Thoracic aorta (tissue), 2 donors: Measurements from ENCODE around the gene LGALS12. TPM values are rescaled to one million over a fixed set of nuclear protein-coding genes. Genes with fewer than 3 reads are reported as not detected.

Experiments used
- ATAC-seq: fragments of 150-250 bp; one replicate; pipeline ENCODE4 v1.8.0; 2017; ENCODE audit warnings: low read depth; ENCODE audit not compliant: insufficient number of reproducible peaks, low FRiP score
- DNase-seq: peaks from one replicate; pipeline ENCODE4 v3.0.0-alpha.2; 2020; ENCODE audit warnings: low spot score
- H3K27ac ChIP-seq, 2 donors: fragments of 200-600 bp; sonication (generic); 1 replicate in 1 of 2; 2 replicates in 1 of 2; pipeline ENCODE4 v1.5.1; 2016; ENCODE audit warnings: mild to moderate bottlenecking in 2 of 2, moderate library complexity in 2 of 2
- H3K27me3 ChIP-seq: fragments of 200-600 bp; sonication (generic); replicated peaks from 2 replicates; pipeline ENCODE4 v1.6.0; 2016; ENCODE audit warnings: mild to moderate bottlenecking; ENCODE audit not compliant: insufficient read depth
- H3K36me3 ChIP-seq: fragments of 200-600 bp; sonication (generic); one replicate; pipeline ENCODE4 v1.5.1; 2016
- H3K4me1 ChIP-seq, 2 donors: fragments of 200-600 bp; sonication (generic); 1 replicate in 1 of 2; 2 replicates in 1 of 2; pipeline versions ENCODE4 v1.5.1 to v1.6.0; 2016; ENCODE audit warnings: low read depth in 2 of 2, mild to moderate bottlenecking in 1 of 2; ENCODE audit not compliant: control insufficient read depth in 1 of 2
- H3K4me3 ChIP-seq: fragments of 200-600 bp; sonication (generic); 2 replicates; pipeline ENCODE4 v1.5.1; 2016; ENCODE audit warnings: mild to moderate bottlenecking
- H3K9me3 ChIP-seq: fragments of 200-600 bp; sonication (generic); 2 replicates; pipeline ENCODE4 v1.5.1; 2016
- total RNA-seq, 2 donors: library from RNA; depleted of rRNA; stranded (reverse); fragments of >200 nt; gene quantifications; one replicate each; pipeline versions ENCODE4 v1.1.0 to v1.2.3, GENCODE V29; 2016
- TF ChIP-seq, protein P1 (sequence below): fragments of 200-600 bp; sonication (generic); IDR thresholded peaks from one replicate; pipeline ENCODE4 v1.5.1; 2019; ENCODE audit warnings: antibody characterized with exemption

LGALS12 gene
- total RNA-seq, 2 donors from 2014 or later, result 0.54 TPM; not detected in 1

DNA sequence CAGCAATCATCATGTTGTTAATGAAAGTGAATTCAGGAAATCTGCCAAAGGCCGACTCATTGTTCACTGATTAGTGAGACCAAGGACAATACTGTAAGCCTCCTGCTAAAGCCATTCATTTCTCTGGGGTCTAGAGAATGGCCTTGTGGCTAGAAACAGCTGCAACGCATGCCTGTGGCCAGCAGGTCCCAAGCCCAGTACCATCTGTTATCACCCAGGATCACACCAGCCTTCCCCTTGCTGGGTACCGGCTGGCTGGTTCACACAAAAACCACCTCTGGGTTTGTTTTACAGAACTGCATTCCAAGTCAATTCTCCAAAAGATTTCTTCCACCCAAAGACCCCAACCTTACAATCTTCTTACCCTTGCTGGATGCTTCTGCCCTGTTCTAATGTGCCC, 16.0 kb upstream of the LGALS12 start:
- H3K4me1 ChIP-seq, result peaks cover 6 to 13% of the 10 kb centered on the region in 2 donors
- no peak overlapping the region for H3K4me3 ChIP-seq
- H3K36me3 ChIP-seq, result no peaks in the 10 kb centered on the region
- TF ChIP-seq, protein P1, sequence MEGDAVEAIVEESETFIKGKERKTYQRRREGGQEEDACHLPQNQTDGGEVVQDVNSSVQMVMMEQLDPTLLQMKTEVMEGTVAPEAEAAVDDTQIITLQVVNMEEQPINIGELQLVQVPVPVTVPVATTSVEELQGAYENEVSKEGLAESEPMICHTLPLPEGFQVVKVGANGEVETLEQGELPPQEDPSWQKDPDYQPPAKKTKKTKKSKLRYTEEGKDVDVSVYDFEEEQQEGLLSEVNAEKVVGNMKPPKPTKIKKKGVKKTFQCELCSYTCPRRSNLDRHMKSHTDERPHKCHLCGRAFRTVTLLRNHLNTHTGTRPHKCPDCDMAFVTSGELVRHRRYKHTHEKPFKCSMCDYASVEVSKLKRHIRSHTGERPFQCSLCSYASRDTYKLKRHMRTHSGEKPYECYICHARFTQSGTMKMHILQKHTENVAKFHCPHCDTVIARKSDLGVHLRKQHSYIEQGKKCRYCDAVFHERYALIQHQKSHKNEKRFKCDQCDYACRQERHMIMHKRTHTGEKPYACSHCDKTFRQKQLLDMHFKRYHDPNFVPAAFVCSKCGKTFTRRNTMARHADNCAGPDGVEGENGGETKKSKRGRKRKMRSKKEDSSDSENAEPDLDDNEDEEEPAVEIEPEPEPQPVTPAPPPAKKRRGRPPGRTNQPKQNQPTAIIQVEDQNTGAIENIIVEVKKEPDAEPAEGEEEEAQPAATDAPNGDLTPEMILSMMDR, result no peak
- no peak overlapping the region for H3K27ac ChIP-seq
- H3K27me3 ChIP-seq, result no peaks in the 10 kb centered on the region
- peaks cover 9% of the 10 kb centered on the region for H3K9me3 ChIP-seq
- DNase-seq (no peak), ATAC-seq (no peak)

DNA sequence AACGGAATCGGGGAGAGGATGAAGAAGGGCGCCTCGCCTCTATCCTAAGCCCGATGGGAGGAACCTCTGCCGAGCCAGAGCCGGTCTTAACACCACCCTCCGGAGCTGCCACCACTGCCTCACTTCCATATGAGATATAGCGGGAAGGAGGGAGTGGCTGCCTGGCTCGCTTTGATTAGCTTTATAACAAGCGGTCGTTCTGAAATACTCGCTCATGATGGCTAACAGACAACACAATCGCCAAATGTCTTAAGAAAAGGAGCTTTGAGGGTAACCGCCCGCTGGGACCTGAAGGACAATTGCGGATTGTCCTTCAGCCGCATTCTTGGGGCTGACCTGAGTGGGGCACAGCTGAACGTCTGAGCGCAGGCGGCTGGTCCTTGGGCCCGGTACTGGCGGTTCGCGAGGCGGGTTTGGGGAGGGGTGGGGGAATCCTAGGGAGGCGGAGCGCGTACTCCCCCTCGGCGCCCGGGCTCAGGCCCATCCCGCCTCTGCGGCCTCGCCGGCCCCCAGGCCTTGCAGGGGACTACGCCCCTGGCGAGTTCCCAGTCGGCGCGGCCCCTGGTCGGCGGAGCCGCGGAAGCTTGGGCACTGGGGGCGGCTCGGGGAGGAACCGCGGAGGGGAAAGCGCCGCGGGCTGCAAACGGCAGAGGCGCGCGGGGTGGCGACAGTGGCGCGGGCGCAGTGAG, 15.2 kb upstream of the LGALS12 start, which contains the start of gene PLAAT5:
Gene PLAAT5 (minus strand): TSS at position 617 of the 689 bp plus-strand sequence. CDS start 133 bp downstream, at position 484.
- Histone ChIP-seq H3K27ac (peak within 1 kb of the TSS in 1 of 2 donors; percentile 56), H3K4me1 (peaks cover 6 to 13% of the 10 kb centered on the region in 2 donors), H3K36me3 (no peaks in the 10 kb centered on the region), H3K4me3 (peak within 1 kb of the TSS; percentile 76), H3K9me3 (peaks cover 4% of the 10 kb centered on the region), H3K27me3 (no peaks in the 10 kb centered on the region)
- TF ChIP-seq, protein P1, result no peak
- no peak for ATAC-seq
- no peak for DNase-seq

DNA sequence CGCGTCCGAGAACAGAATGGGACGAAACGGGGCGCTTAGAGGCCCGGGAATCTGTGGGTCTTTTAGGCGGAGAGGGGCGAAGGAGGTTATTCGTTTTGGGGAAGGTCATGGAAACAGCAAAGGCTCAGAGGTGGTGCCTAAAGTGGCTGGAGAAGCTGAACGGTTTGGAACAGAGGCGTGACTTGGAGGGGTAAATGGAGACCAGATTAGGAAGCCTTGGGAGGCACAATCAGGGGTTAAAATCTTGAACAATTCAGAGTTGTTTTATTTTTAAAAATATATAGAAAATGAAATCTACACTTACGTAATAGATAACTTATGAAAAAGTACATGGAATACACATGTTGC, 14.7 kb upstream of the LGALS12 start:
- no peak for ATAC-seq
- Histone ChIP-seq H3K4me1 (peaks cover 6 to 13% of the 10 kb centered on the region in 2 donors), H3K4me3 (peak overlapping the region; percentile 76), H3K36me3 (no peaks in the 10 kb centered on the region), H3K27me3 (no peaks in the 10 kb centered on the region), H3K27ac (peak overlapping the region in 1 of 2 donors; percentile 56), H3K9me3 (no peaks in the 10 kb centered on the region)
- TF ChIP-seq, protein P1, result no peak
- no peak for DNase-seq

DNA sequence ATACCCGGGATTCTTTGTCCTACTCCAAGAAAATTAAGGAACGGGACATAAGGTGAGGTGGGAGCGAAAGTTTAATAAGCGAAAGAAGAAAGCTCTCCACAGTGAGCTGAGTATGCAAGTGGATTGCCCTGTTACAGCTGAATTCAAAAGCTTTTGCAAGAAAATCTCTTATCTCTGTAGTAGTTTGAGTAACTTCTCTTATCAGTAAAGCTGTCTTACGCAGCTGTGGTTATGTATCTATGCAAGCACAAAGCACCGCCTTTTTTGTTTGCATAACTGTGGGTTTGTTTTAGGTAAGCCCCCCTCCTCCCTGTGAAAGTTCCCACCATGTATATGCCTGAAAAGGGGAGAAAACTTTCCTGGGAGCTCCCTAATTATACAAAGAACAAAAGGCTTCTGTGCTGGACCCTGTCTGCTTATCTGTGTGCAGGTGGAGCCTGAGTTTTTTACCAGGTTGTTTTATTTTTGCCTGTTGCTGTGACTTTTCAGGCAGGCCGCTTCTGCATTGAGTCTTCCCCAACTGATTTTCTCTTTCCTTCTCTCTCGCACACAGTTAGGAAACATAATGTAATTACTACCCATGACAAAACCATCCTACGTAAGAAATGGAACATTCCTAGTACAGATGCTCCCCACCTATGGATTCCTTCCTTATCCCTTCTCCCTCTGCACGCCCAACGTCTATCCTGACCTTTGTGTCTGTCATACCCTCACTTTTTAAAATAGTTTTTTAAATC, 14.1 kb upstream of the LGALS12 start:
- H3K27ac ChIP-seq, result no peak overlapping the region
- TF ChIP-seq, protein P1, result no peak
- H3K9me3 ChIP-seq, result no peaks in the 10 kb centered on the region
- DNase-seq (no peak), ATAC-seq (no peak)
- peak overlapping the region; percentile 76 for H3K4me3 ChIP-seq
- H3K4me1 ChIP-seq, result peaks cover 6 to 13% of the 10 kb centered on the region in 2 donors
- H3K27me3 ChIP-seq, result no peaks in the 10 kb centered on the region
- H3K36me3 ChIP-seq, result no peaks in the 10 kb centered on the region

DNA sequence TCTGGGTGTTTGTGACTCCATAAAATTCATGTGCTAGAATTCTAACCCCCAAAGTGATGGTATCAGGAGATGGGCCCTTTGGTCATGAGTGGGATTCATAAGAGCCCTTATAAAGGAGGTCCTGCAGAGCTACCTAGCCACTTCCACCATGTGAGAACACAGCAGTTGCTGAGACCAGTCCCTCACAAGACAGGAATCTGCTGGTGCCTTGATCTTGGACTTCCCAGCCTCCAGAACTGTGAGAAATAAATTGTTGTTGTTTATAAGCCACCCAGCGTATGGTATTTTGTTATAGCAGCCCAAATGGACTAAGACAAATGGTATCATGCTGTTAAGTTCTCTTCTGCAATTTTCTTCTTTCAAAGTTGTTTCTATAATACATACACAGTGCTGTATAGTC, 13.4 kb upstream of the LGALS12 start:
- no peaks in the 10 kb centered on the region for H3K36me3 ChIP-seq
- no peaks in the 10 kb centered on the region for H3K9me3 ChIP-seq
- H3K4me3 ChIP-seq, result no peak overlapping the region
- H3K27ac ChIP-seq, result no peak overlapping the region
- no peaks in the 10 kb centered on the region for H3K27me3 ChIP-seq
- DNase-seq (no peak), ATAC-seq (no peak)
- TF ChIP-seq, protein P1, result no peak
- H3K4me1 ChIP-seq, result peaks cover 6 to 13% of the 10 kb centered on the region in 2 donors
